Activated CD8-positive, alpha-beta memory T cell treated with anti-CD3 and anti-CD28 coated beads for 36 hours (primary cell): ENCODE data around the gene KLHL8. TPM values are rescaled to one million over a fixed set of nuclear protein-coding genes. Genes with fewer than 3 reads are reported as not detected.

Experiments used
- CTCF ChIA-PET: fragments of 350-600 bp; sonication (Branson Sonifier 250); formaldehyde crosslinking; loops from one replicate; lab custom pipeline; 2021; ENCODE audit warnings: antibody characterized with exemption; lab: Charles Lee
- POLR2A ChIA-PET: fragments of 350-600 bp; sonication (Branson Sonifier 250); formaldehyde crosslinking; loops from one replicate; lab custom pipeline; 2021; ENCODE audit warnings: antibody characterized with exemption; lab: Charles Lee
- total RNA-seq, 2 experiments: library from RNA; stranded (reverse); gene quantifications; one replicate each; pipeline ENCODE4 v1.2.3, GENCODE V29; 2021

The KLHL8 gene
- total RNA-seq, 2 experiments from 2014 or later: 15.8 to 17.6 TPM

GRCh38 chr4:87232216-87232615 lies 11.8 kb upstream of the KLHL8 start:
- ChIA-PET CTCF (no interaction called here), POLR2A (no interaction called here)

- ChIA-PET CTCF (no interaction called here), POLR2A (no interaction called here)
These were observed 10.4 kb upstream of the KLHL8 start for GRCh38 chr4:87230806-87231205.

GRCh38 chr4:87229979-87230378 lies 9.6 kb upstream of the KLHL8 start:
- CTCF ChIA-PET: interaction anchor here (0.9 kb wide), 1 partner anchor 18 kb away, joined by 3 read pairs; no protein-coding TSS in a partner anchor

GRCh38 chr4:87228262-87228860 lies 7.9 kb upstream of the KLHL8 start:
- POLR2A ChIA-PET: no interaction called here

More at GRCh38 chr4:87229979-87230378, 9.6 kb upstream of the KLHL8 start:
- POLR2A ChIA-PET: no interaction called here

GRCh38 chr4:87227751-87228151 lies 7.3 kb upstream of the KLHL8 start:
- CTCF ChIA-PET: interaction anchor here (0.9 kb wide), 2 partner anchors 8 to 78 kb away, joined by 3 read pairs; no protein-coding TSS in a partner anchor
- POLR2A ChIA-PET: no interaction called here

More at GRCh38 chr4:87228262-87228860, 7.9 kb upstream of the KLHL8 start:
- CTCF ChIA-PET: interaction anchor here (0.9 kb wide), 1 partner anchor 78 kb away, joined by 3 read pairs; no protein-coding TSS in a partner anchor

- POLR2A ChIA-PET: no interaction called here
These were observed 5.5 kb upstream of the KLHL8 start for GRCh38 chr4:87225936-87226335.

GRCh38 chr4:87224141-87224923 lies 3.9 kb upstream of the KLHL8 start:
- CTCF ChIA-PET: interaction anchor here (1.1 to 1.9 kb wide), 2 partner anchors 11 to 74 kb away, joined by 4 to 6 read pairs; no protein-coding TSS in a partner anchor
- POLR2A ChIA-PET: no interaction called here

More at GRCh38 chr4:87225936-87226335, 5.5 kb upstream of the KLHL8 start:
- CTCF ChIA-PET: interaction anchor here (0.6 kb wide), 1 partner anchor 11 kb away, joined by 4 read pairs; no protein-coding TSS in a partner anchor

GRCh38 chr4:87219632-87220093 lies 755 bp downstream of the KLHL8 start:
- ChIA-PET POLR2A (interaction anchor here (0.6 to 1.1 kb wide), 4 partner anchors 17 to 701 kb away, joined by 3 to 4 read pairs (median 3); no protein-coding TSS in a partner anchor), CTCF (interaction anchor here (0.9 to 2.2 kb wide), 3 partner anchors 16 to 297 kb away, joined by 3 to 10 read pairs (median 5); no protein-coding TSS in a partner anchor)

- POLR2A ChIA-PET: interaction anchor here (0.5 kb wide), 1 partner anchor 19 kb away, joined by 5 read pairs; no protein-coding TSS in a partner anchor
- CTCF ChIA-PET: interaction anchor here (1.0 kb wide), 1 partner anchor 18 kb away, joined by 4 read pairs; no protein-coding TSS in a partner anchor
These were observed 3.1 kb downstream of the KLHL8 start for GRCh38 chr4:87217235-87217763.

GRCh38 chr4:87216469-87216868 lies 3.9 kb downstream of the KLHL8 start:
- CTCF ChIA-PET: interaction anchor here (1.0 kb wide), 1 partner anchor 19 kb away, joined by 4 read pairs; no protein-coding TSS in a partner anchor
- POLR2A ChIA-PET: no interaction called here

- CTCF ChIA-PET: no interaction called here
- POLR2A ChIA-PET: no interaction called here
These were observed 6.9 kb downstream of the KLHL8 start for GRCh38 chr4:87213421-87214075.

GRCh38 chr4:87211249-87211952 lies 9.0 kb downstream of the KLHL8 start:
- CTCF ChIA-PET: interaction anchor here (1.0 kb wide), 2 partner anchors 19 to 24 kb away, joined by 3 read pairs; no protein-coding TSS in a partner anchor
- POLR2A ChIA-PET: no interaction called here

- CTCF ChIA-PET: no interaction called here
- POLR2A ChIA-PET: no interaction called here
These were observed 10.7 kb downstream of the KLHL8 start for GRCh38 chr4:87209696-87210095.

GRCh38 chr4:87209182-87209581 lies 11.2 kb downstream of the KLHL8 start:
- ChIA-PET POLR2A (no interaction called here), CTCF (no interaction called here)

- ChIA-PET POLR2A (no interaction called here), CTCF (no interaction called here)
These were observed 15.9 kb downstream of the KLHL8 start for GRCh38 chr4:87204559-87204958.

GRCh38 chr4:87196927-87197326 lies 23.5 kb downstream of the KLHL8 start:
- CTCF ChIA-PET: no interaction called here

GRCh38 chr4:87196146-87196545 lies 24.3 kb downstream of the KLHL8 start:
- ChIA-PET CTCF (no interaction called here), POLR2A (no interaction called here)

More at GRCh38 chr4:87196927-87197326, 23.5 kb downstream of the KLHL8 start:
- POLR2A ChIA-PET: no interaction called here

GRCh38 chr4:87193958-87194675 lies 26.3 kb downstream of the KLHL8 start:
- ChIA-PET POLR2A (no interaction called here), CTCF (no interaction called here)
